H1 (cell line): ENCODE results near the gene MTFMT. TPM values are rescaled to one million over a fixed set of nuclear protein-coding genes. Genes with fewer than 3 reads are reported as not detected.

ENCODE experiments used
- CTCF ChIA-PET: fragments of 300-600 bp; sonication (Branson Sonifier 250); formaldehyde crosslinking; loops from one replicate; lab custom pipeline; 2021; ENCODE audit not compliant: partially characterized antibody; lab: Charles Lee
- POLR2A ChIA-PET: fragments of 300-600 bp; sonication (Branson Sonifier 250); formaldehyde crosslinking; loops from one replicate; lab custom pipeline; 2021; ENCODE audit warnings: inconsistent platforms; ENCODE audit not compliant: partially characterized antibody; lab: Charles Lee
- DNase-seq, 2 experiments: peaks; one replicate each; pipeline versions ENCODE4 v3.0.0 to v3.0.0-alpha.2; 2010 to 2022; ENCODE audit warnings: low spot score in 2 of 2, low read depth in 1 of 2, mixed read lengths in 1 of 2
- FAIRE-seq: peaks from 2 replicates; lab custom pipeline; 2011; peaks lifted over from hg19 to GRCh38; lab: Jason Lieb, UNC
- H2AFZ ChIP-seq: 2 replicates; pipeline ENCODE4 v1.8.1; 2012; ENCODE audit warnings: low read length, inconsistent platforms
- H2AK5ac ChIP-seq: 2 replicates; pipeline ENCODE4 v1.6.1; 2013; ENCODE audit warnings: low read depth, low read length
- H2BK120ac ChIP-seq: replicated peaks from 2 replicates; pipeline ENCODE3; 2013; ENCODE audit warnings: low read depth, low read length, inconsistent platforms
- H2BK12ac ChIP-seq: 2 replicates; pipeline ENCODE4 v1.6.1; 2013; ENCODE audit warnings: low read depth, low read length
- H2BK15ac ChIP-seq: 2 replicates; pipeline ENCODE4 v1.6.1; 2013; ENCODE audit warnings: low read length
- H2BK20ac ChIP-seq: 2 replicates; pipeline ENCODE4 v1.6.1; 2013; ENCODE audit warnings: low read length
- H2BK5ac ChIP-seq: 2 replicates; pipeline ENCODE4 v1.6.1; 2013; ENCODE audit warnings: low read depth, low read length
- H3K14ac ChIP-seq: 2 replicates; pipeline ENCODE4 v1.6.1; 2013; ENCODE audit warnings: inconsistent platforms; ENCODE audit not compliant: insufficient read length
- H3K18ac ChIP-seq: 2 replicates; pipeline ENCODE4 v1.6.1; 2013; ENCODE audit warnings: low read length; ENCODE audit errors: extremely low read depth
- H3K23ac ChIP-seq: 2 replicates; pipeline ENCODE4 v1.6.1; 2013; ENCODE audit warnings: inconsistent platforms; ENCODE audit not compliant: insufficient read length
- H3K23me2 ChIP-seq: 2 replicates; pipeline ENCODE4 v1.6.1; 2013; ENCODE audit warnings: low read depth, low read length
- H3K27ac ChIP-seq: 2 replicates; pipeline ENCODE4 v1.6.1; 2011; ENCODE audit warnings: low read depth, low read length, inconsistent platforms
- H3K27me3 ChIP-seq, 4 experiments: replicated peaks in 1 of 4; 1 replicate in 1 of 4; 2 replicates in 3 of 4; pipeline versions ENCODE4 v1.6.1 to v1.8.1; 2011 to 2013; ENCODE audit warnings: low read length in 3 of 4, mild to moderate bottlenecking in 3 of 4, inconsistent platforms in 2 of 4, mixed read lengths in 2 of 4, moderate library complexity in 1 of 4; ENCODE audit not compliant: control insufficient read depth in 3 of 4, insufficient read depth in 3 of 4; ENCODE audit errors: extremely low read depth in 1 of 4
- H3K36me3 ChIP-seq, 4 experiments: 2 replicates each; pipeline versions ENCODE4 v1.6.1 to v1.8.1; 2011 to 2013; ENCODE audit warnings: mild to moderate bottlenecking in 4 of 4, low read length in 3 of 4, moderate library complexity in 2 of 4, control low read depth in 1 of 4, inconsistent platforms in 1 of 4; ENCODE audit not compliant: insufficient read depth in 4 of 4, control insufficient read depth in 2 of 4
- H3K4ac ChIP-seq: replicated peaks from 2 replicates; pipeline ENCODE3; 2013; ENCODE audit warnings: low read length, low read depth, mixed read lengths, inconsistent platforms; ENCODE audit not compliant: insufficient read length
- H3K4me1 ChIP-seq, 4 experiments: replicated peaks in 1 of 4; 1 replicate in 1 of 4; 2 replicates in 3 of 4; pipeline versions ENCODE4 v1.6.1 to v1.8.1; 2011 to 2013; ENCODE audit warnings: low read length in 3 of 4, inconsistent platforms in 2 of 4, mixed read lengths in 1 of 4; ENCODE audit not compliant: insufficient read depth in 4 of 4, control insufficient read depth in 3 of 4
- H3K4me2 ChIP-seq, 2 experiments: 2 replicates each; pipeline versions ENCODE4 v1.6.1 to v1.8.1; 2011 to 2013; ENCODE audit warnings: low read depth in 2 of 2, low read length in 2 of 2, control low read depth in 1 of 2, inconsistent platforms in 1 of 2, mild to moderate bottlenecking in 1 of 2; ENCODE audit not compliant: insufficient read depth in 1 of 2
- H3K4me3 ChIP-seq, 4 experiments: fragments of 200-600, 300-600 bp in 1 of 4; sonication (generic), shearing (Covaris generic), sonication (Bioruptor Twin) in 1 of 4; 2 replicates each; pipeline versions ENCODE4 v1.5.1 to v1.8.1; 2011 to 2016; ENCODE audit warnings: low read length in 4 of 4, low read depth in 3 of 4, control low read depth in 2 of 4, inconsistent platforms in 2 of 4, mild to moderate bottlenecking in 2 of 4, mixed read lengths in 1 of 4, moderate library complexity in 1 of 4; ENCODE audit not compliant: insufficient read depth in 2 of 4; ENCODE audit errors: extremely low read depth in 1 of 4
- H3K56ac ChIP-seq: replicated peaks from 2 replicates; pipeline ENCODE3; 2013; ENCODE audit warnings: low read depth, mild to moderate bottlenecking, mixed read lengths, low read length, inconsistent platforms; ENCODE audit not compliant: insufficient read length
- H3K79me1 ChIP-seq: 2 replicates; pipeline ENCODE4 v1.6.1; 2013; ENCODE audit warnings: low read depth, low read length, control low read depth
- H3K79me2 ChIP-seq, 2 experiments: 2 replicates each; pipeline versions ENCODE4 v1.6.1 to v1.8.1; 2012 to 2013; ENCODE audit warnings: low read length in 2 of 2, mild to moderate bottlenecking in 2 of 2, inconsistent platforms in 1 of 2; ENCODE audit not compliant: insufficient read depth in 2 of 2, control insufficient read depth in 1 of 2
- H3K9ac ChIP-seq, 4 experiments: replicated peaks in 1 of 4; 1 replicate in 1 of 4; 2 replicates in 3 of 4; pipeline versions ENCODE4 v1.6.1 to v1.8.1; 2011 to 2013; ENCODE audit warnings: low read depth in 3 of 4, low read length in 3 of 4, control low read depth in 2 of 4, mild to moderate bottlenecking in 2 of 4, moderate library complexity in 2 of 4, inconsistent platforms in 1 of 4; ENCODE audit errors: extremely low read depth in 1 of 4
- H3K9me3 ChIP-seq, 2 experiments: 2 replicates each; pipeline versions ENCODE4 v1.6.1 to v1.8.1; 2012 to 2013; ENCODE audit warnings: mild to moderate bottlenecking in 2 of 2, moderate library complexity in 2 of 2, control low read depth in 1 of 2, inconsistent platforms in 1 of 2, low read depth in 1 of 2, low read length in 1 of 2, mixed read lengths in 1 of 2; ENCODE audit not compliant: insufficient read depth in 2 of 2
- H4K20me1 ChIP-seq, 2 experiments: replicated peaks in 1 of 2; 2 replicates each; pipeline versions ENCODE3 to v1.8.1; 2011 to 2013; ENCODE audit warnings: inconsistent platforms in 2 of 2, low read length in 2 of 2, mild to moderate bottlenecking in 1 of 2; ENCODE audit not compliant: insufficient read depth in 2 of 2, control insufficient read depth in 1 of 2
- H4K5ac ChIP-seq: 2 replicates; pipeline ENCODE4 v1.6.1; 2013; ENCODE audit warnings: low read length, low read depth, mixed read lengths, inconsistent platforms; ENCODE audit not compliant: insufficient read length
- H4K8ac ChIP-seq: 2 replicates; pipeline ENCODE4 v1.8.0; 2013; ENCODE audit warnings: mild to moderate bottlenecking, moderate library complexity, low read length, inconsistent platforms; ENCODE audit not compliant: insufficient read depth; ENCODE audit errors: extremely low read depth
- H4K91ac ChIP-seq: replicated peaks from 2 replicates; pipeline ENCODE3; 2013; ENCODE audit warnings: low read length, mixed read lengths, inconsistent platforms; ENCODE audit not compliant: insufficient read length
- BRCA1 ChIP-seq: IDR thresholded peaks from 2 replicates; pipeline ENCODE4 v1.6.1; 2012; ENCODE audit warnings: low read depth, low read length, improper control_type of control experiment
- KDM1A ChIP-seq: fragments of 200-600, 300-600 bp; sonication (generic); IDR thresholded peaks from 2 replicates; pipeline ENCODE4 v1.7.1; 2016; ENCODE audit warnings: mild to moderate bottlenecking, low read length, borderline replicate concordance
- KDM5A ChIP-seq: fragments of 200-600 bp; IDR thresholded peaks from 2 replicates; pipeline ENCODE4 v1.7.1; 2012; ENCODE audit warnings: mild to moderate bottlenecking, low read length, inconsistent platforms, mixed read lengths
- WGBS, 2 experiments: shearing (Covaris generic) in 1 of 2; methylation state at CpG; one replicate each; pipeline versions ENCODE4 v1.1.6 to v1.1.7; 2013 to 2015; ENCODE audit warnings: low lambda C conversion rate in 2 of 2, mixed read lengths in 2 of 2, inconsistent platforms in 1 of 2, low coverage in 1 of 2, missing lambda C conversion rate in 1 of 2; ENCODE audit not compliant: insufficient replicate concordance in 2 of 2, insufficient coverage in 1 of 2, insufficient read length in 1 of 2; ENCODE audit errors: extremely low coverage in 1 of 2, missing lambda C conversion rate in 1 of 2; 5-methylcytosine and 5-hydroxymethylcytosine counted together
- polyA plus RNA-seq, 7 experiments: library from polyadenylated mRNA; depleted of rRNA in 3 of 7; stranded (reverse) in 5 of 7; unstranded in 2 of 7; fragments of >200 nt in 5 of 7; fragments of 200-250 nt in 2 of 7; gene quantifications; 1 replicate in 5 of 7; 2 replicates in 1 of 7; 4 replicates in 1 of 7; pipeline versions ENCODE4 v1.2.1 to v1.2.3, GENCODE V29; 2011 to 2013; ENCODE audit warnings: missing spikeins in 2 of 7, mixed read lengths in 2 of 7
- total RNA-seq: library from RNA; stranded (reverse); fragmentation: NEBNext Ultra II Directional; extraction: Animal tissue kit (Norgen Biotek cat#: 25700); gene quantifications from 2 replicates; pipeline ENCODE4 v1.2.1, GENCODE V29; 2021
- TF ChIP-seq, protein P1 (sequence below): IDR thresholded peaks from 2 replicates; pipeline ENCODE4 v1.6.1; 2012; ENCODE audit warnings: low read length, inconsistent platforms
- TF ChIP-seq, protein P2 (sequence below), 3 experiments: IDR thresholded peaks; 1 replicate in 2 of 3; 2 replicates in 1 of 3; pipeline versions ENCODE4 v1.5.1 to v1.6.1; 2011; ENCODE audit warnings: low read length in 3 of 3, mild to moderate bottlenecking in 3 of 3, inconsistent platforms in 2 of 3, low read depth in 1 of 3, moderate library complexity in 1 of 3; ENCODE audit not compliant: insufficient read depth in 1 of 3; ENCODE audit errors: control extremely low read depth in 1 of 3

The MTFMT gene
- total and polyA plus RNA-seq, 2 of the 8 experiments (the other 6 are each of a cell fraction or from before 2014, with no cell fraction given): 7.7 to 20.8 TPM

GRCh38 chr15:65038428-65038827, 9.0 kb upstream of the MTFMT start:
- ChIA-PET POLR2A (interaction anchor here (1.5 kb wide), 1 partner anchor 9 kb away, joined by 3 read pairs; no protein-coding TSS in a partner anchor), CTCF (interaction anchor here (0.9 to 33.2 kb wide), 2 partner anchors 12 to 35 kb away, joined by 3 to 1213 read pairs; partner anchors contain the start of genes KBTBD13 and RASL12)
- Histone ChIP-seq H2AK5ac (no peak overlapping the region), H3K4me2 (no peak overlapping the region), H2BK15ac (no peak overlapping the region), H3K23me2 (no peaks in the 10 kb centered on the region), H3K79me1 (no peaks in the 10 kb centered on the region), H3K18ac (no peak overlapping the region), H3K4me1 (no peaks in the 10 kb centered on the region), H4K91ac (no peak overlapping the region), H3K23ac (no peak overlapping the region), H3K14ac (no peak overlapping the region), H2BK20ac (no peak overlapping the region), H3K36me3 (no peaks in the 10 kb centered on the region), H4K5ac (no peak overlapping the region), H2BK12ac (no peak overlapping the region), H3K27ac (no peak overlapping the region), H4K8ac (no peak overlapping the region), H2BK5ac (no peak overlapping the region), H3K4ac (no peak overlapping the region), H3K79me2 (no peaks in the 10 kb centered on the region), H2BK120ac (no peak overlapping the region), H2AFZ (no peak overlapping the region), H3K56ac (no peak overlapping the region), H3K9me3 (no peaks in the 10 kb centered on the region), H3K4me3 (no peak overlapping the region), H3K27me3 (no peaks in the 10 kb centered on the region), H3K9ac (no peak overlapping the region), H4K20me1 (no peaks in the 10 kb centered on the region)
- DNase-seq (no peak), FAIRE-seq (no peak)
- TF ChIP-seq KDM1A: 0 out of 2 replicates have a peak, but pooled peaks have one; percentile 34
- TF ChIP-seq, protein P1, sequence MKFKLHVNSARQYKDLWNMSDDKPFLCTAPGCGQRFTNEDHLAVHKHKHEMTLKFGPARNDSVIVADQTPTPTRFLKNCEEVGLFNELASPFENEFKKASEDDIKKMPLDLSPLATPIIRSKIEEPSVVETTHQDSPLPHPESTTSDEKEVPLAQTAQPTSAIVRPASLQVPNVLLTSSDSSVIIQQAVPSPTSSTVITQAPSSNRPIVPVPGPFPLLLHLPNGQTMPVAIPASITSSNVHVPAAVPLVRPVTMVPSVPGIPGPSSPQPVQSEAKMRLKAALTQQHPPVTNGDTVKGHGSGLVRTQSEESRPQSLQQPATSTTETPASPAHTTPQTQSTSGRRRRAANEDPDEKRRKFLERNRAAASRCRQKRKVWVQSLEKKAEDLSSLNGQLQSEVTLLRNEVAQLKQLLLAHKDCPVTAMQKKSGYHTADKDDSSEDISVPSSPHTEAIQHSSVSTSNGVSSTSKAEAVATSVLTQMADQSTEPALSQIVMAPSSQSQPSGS: no peak
- TF ChIP-seq, protein P2, sequence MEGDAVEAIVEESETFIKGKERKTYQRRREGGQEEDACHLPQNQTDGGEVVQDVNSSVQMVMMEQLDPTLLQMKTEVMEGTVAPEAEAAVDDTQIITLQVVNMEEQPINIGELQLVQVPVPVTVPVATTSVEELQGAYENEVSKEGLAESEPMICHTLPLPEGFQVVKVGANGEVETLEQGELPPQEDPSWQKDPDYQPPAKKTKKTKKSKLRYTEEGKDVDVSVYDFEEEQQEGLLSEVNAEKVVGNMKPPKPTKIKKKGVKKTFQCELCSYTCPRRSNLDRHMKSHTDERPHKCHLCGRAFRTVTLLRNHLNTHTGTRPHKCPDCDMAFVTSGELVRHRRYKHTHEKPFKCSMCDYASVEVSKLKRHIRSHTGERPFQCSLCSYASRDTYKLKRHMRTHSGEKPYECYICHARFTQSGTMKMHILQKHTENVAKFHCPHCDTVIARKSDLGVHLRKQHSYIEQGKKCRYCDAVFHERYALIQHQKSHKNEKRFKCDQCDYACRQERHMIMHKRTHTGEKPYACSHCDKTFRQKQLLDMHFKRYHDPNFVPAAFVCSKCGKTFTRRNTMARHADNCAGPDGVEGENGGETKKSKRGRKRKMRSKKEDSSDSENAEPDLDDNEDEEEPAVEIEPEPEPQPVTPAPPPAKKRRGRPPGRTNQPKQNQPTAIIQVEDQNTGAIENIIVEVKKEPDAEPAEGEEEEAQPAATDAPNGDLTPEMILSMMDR (IDR thresholded peaks at IDR 0.05; ENCODE audit: control extremely low read depth in 1 of 3, insufficient read depth in 1 of 3, low read depth in 1 of 3, low read length in 3 of 3): no peak
- no peak for TF ChIP-seq BRCA1
- TF ChIP-seq KDM5A: no peak
- 90% methylated on average over 3 of the region's 3 CpGs; no CpG with 5 or more reads in 1 of the 2 experiments for WGBS, 2 experiments
